HepG2 (cell line): Measurements from ENCODE around the gene GOT2. TPM values are rescaled to one million over a fixed set of nuclear protein-coding genes. Genes with fewer than 3 reads are reported as not detected.

ENCODE experiments used
- ATAC-seq: fragments of 200-7000 bp; cut with Tn5 transposase; 3 replicates; pipeline ENCODE4 v1.9.1; 2020; ENCODE audit warnings: mild to moderate bottlenecking, moderate library complexity
- BruUV-seq: library from RNA; stranded (reverse); fragments of 400-500 nt; replicated peaks from 2 replicates; lab custom pipeline; 2021; lab: Mats Ljungman, UMichigan
- CTCF ChIA-PET: fragments of 300-600 bp; formaldehyde crosslinking; extraction: SDS; loops from one replicate; lab custom pipeline; 2021; ENCODE audit warnings: low total read pairs, inconsistent platforms, low intra/inter-chr PET ratio; lab: Yijun Ruan, JAX
- POLR2A ChIA-PET: fragments of 350-600 bp; sonication (Branson Sonifier 250); formaldehyde crosslinking; loops from one replicate; lab custom pipeline; 2020; ENCODE audit warnings: antibody characterized with exemption, inconsistent platforms; lab: Yijun Ruan, JAX
- DNase-seq: peaks from one replicate; pipeline ENCODE4 v3.0.0-alpha.2; 2015; ENCODE audit warnings: low spot score
- FAIRE-seq: peaks from 3 replicates; lab custom pipeline; 2011; peaks lifted over from hg19 to GRCh38; lab: Jason Lieb, UNC
- H2AFZ ChIP-seq: one replicate; pipeline ENCODE4 v1.6.1; 2011; ENCODE audit warnings: low read length, inconsistent platforms
- H3K27ac ChIP-seq: fragments of 300-600 bp; 3 replicates; pipeline ENCODE4 v1.8.0; 2011; ENCODE audit warnings: mixed run types, mild to moderate bottlenecking, mixed read lengths, low read length, inconsistent platforms; ENCODE audit not compliant: insufficient read depth; ENCODE audit errors: extremely low read length
- H3K27me3 ChIP-seq, 2 experiments: fragments of 200-600 bp in 1 of 2; 2 replicates in 1 of 2; 3 replicates in 1 of 2; pipeline versions ENCODE4 v1.6.0 to v1.8.0; 2011; ENCODE audit warnings: low read length in 2 of 2, mild to moderate bottlenecking in 2 of 2, moderate library complexity in 2 of 2, inconsistent platforms in 1 of 2; ENCODE audit not compliant: insufficient read depth in 2 of 2, control insufficient read depth in 1 of 2
- H3K36me3 ChIP-seq, 2 experiments: fragments of 200-600 bp in 1 of 2; replicated peaks in 1 of 2; 2 replicates in 1 of 2; 3 replicates in 1 of 2; pipeline versions ENCODE4 v1.5.1 to v1.8.0; 2011; ENCODE audit warnings: low read length in 2 of 2, inconsistent platforms in 1 of 2; ENCODE audit not compliant: insufficient read depth in 2 of 2, control insufficient read depth in 1 of 2
- H3K4me1 ChIP-seq: 2 replicates; pipeline ENCODE4 v1.5.1; 2012; ENCODE audit warnings: low read length, inconsistent platforms; ENCODE audit not compliant: insufficient read depth
- H3K4me2 ChIP-seq: 2 replicates; pipeline ENCODE4 v1.6.0; 2011; ENCODE audit warnings: low read depth, low read length, inconsistent platforms
- H3K4me3 ChIP-seq, 3 experiments: fragments of 200-600 bp in 1 of 3; sonication (generic), shearing (Covaris generic) in 1 of 3; replicated peaks in 1 of 3; 2 replicates each; pipeline ENCODE4 v1.5.1; 2011 to 2016; ENCODE audit warnings: low read length in 3 of 3, inconsistent platforms in 2 of 3, low read depth in 2 of 3, mild to moderate bottlenecking in 2 of 3, control low read depth in 1 of 3, mixed read lengths in 1 of 3; ENCODE audit not compliant: insufficient read depth in 1 of 3
- H3K79me2 ChIP-seq: one replicate; pipeline ENCODE4 v1.6.1; 2011; ENCODE audit warnings: low read length, inconsistent platforms; ENCODE audit not compliant: insufficient read depth
- H3K9ac ChIP-seq: 2 replicates; pipeline ENCODE4 v1.6.0; 2011; ENCODE audit warnings: mild to moderate bottlenecking, low read depth, low read length, inconsistent platforms; ENCODE audit not compliant: insufficient read depth
- H3K9me3 ChIP-seq: 2 replicates; pipeline ENCODE4 v1.5.1; 2012; ENCODE audit warnings: mild to moderate bottlenecking, low read length
- H4K20me1 ChIP-seq: 2 replicates; pipeline ENCODE4 v1.6.0; 2011; ENCODE audit warnings: inconsistent platforms, mild to moderate bottlenecking, low read length, moderate library complexity; ENCODE audit not compliant: insufficient read depth
- CBFB ChIP-seq: sonication (generic); formaldehyde crosslinking; IDR thresholded peaks from 2 replicates; pipeline ENCODE4 v1.4.0; 2020; ENCODE audit warnings: missing genetic modification reagents
- IKZF4 ChIP-seq: sonication (generic); formaldehyde crosslinking; IDR thresholded peaks from 2 replicates; pipeline ENCODE4 v1.5.1; 2020; ENCODE audit warnings: borderline replicate concordance, mild to moderate bottlenecking, low read depth, missing genetic modification reagents; ENCODE audit errors: not compliant biosample characterization
- NR2F2 ChIP-seq: IDR thresholded peaks from 2 replicates; pipeline ENCODE4 v1.6.1; 2012; ENCODE audit warnings: low read depth, inconsistent platforms, borderline replicate concordance
- PBX2 ChIP-seq: IDR thresholded peaks from 2 replicates; pipeline ENCODE4 v1.6.1; 2016; ENCODE audit warnings: control low read depth
- SP5 ChIP-seq: IDR thresholded peaks from 2 replicates; pipeline ENCODE4 v1.6.1; 2016; ENCODE audit warnings: low read depth, borderline replicate concordance
- ZBTB37 ChIP-seq: sonication (generic); formaldehyde crosslinking; IDR thresholded peaks from 2 replicates; pipeline ENCODE4 v1.4.0; 2020; ENCODE audit warnings: mild to moderate bottlenecking, missing genetic modification reagents
- ZIK1 ChIP-seq: sonication (generic); formaldehyde crosslinking; IDR thresholded peaks from 2 replicates; pipeline ENCODE4 v1.5.0; 2020; ENCODE audit warnings: mild to moderate bottlenecking, low read depth, missing genetic modification reagents, borderline replicate concordance
- ZNF205 ChIP-seq: IDR thresholded peaks from 2 replicates; pipeline ENCODE4 v1.6.1; 2018; ENCODE audit warnings: missing biosample characterization, missing genetic modification reagents
- ZNF235 ChIP-seq: sonication (generic); formaldehyde crosslinking; IDR thresholded peaks from 2 replicates; pipeline ENCODE4 v1.8.1; 2023; ENCODE audit warnings: mild to moderate bottlenecking, missing genetic modification reagents, borderline replicate concordance
- ZNF331 ChIP-seq: sonication (generic); formaldehyde crosslinking; IDR thresholded peaks from 2 replicates; pipeline ENCODE4 v1.4.0; 2020; ENCODE audit warnings: missing genetic modification reagents
- ZNF446 ChIP-seq: sonication (generic); formaldehyde crosslinking; IDR thresholded peaks from 2 replicates; pipeline ENCODE4 v1.5.0; 2020; ENCODE audit warnings: mild to moderate bottlenecking, missing genetic modification reagents
- ZNF468 ChIP-seq: sonication (generic); formaldehyde crosslinking; IDR thresholded peaks from 2 replicates; pipeline ENCODE4 v1.8.0; 2022; ENCODE audit warnings: mild to moderate bottlenecking, moderate library complexity, missing genetic modification reagents
- ZNF670 ChIP-seq: sonication (generic); formaldehyde crosslinking; IDR thresholded peaks from 2 replicates; pipeline ENCODE4 v1.8.0; 2022; ENCODE audit warnings: mild to moderate bottlenecking, missing genetic modification reagents, borderline replicate concordance
- ZNF883 ChIP-seq: sonication (generic); formaldehyde crosslinking; IDR thresholded peaks from 2 replicates; pipeline ENCODE4 v1.5.1; 2020; ENCODE audit warnings: mild to moderate bottlenecking, missing genetic modification reagents; ENCODE audit errors: not compliant biosample characterization
- WGBS: methylation state at CpG from one replicate; pipeline ENCODE4 v1.1.6; 2017; ENCODE audit warnings: low lambda C conversion rate; 5-methylcytosine and 5-hydroxymethylcytosine counted together
- in situ Hi-C: cut with HindIII; loops from 2 replicates; pipeline ENCODE4 v1.10.0; 2017; ENCODE audit warnings: low pct_unique_long_range_greater_than_20kb; ENCODE audit not compliant: extremely low pct_ligation_motif_present
- intact Hi-C: fragments of 100-400 bp; cut with micrococcal nuclease; formaldehyde crosslinking; loops from one replicate; pipeline ENCODE4 v1.10.0; 2022; ENCODE audit not compliant: unreplicated experiment
- polyA plus RNA-seq, 8 experiments: library from polyadenylated mRNA; depleted of rRNA in 3 of 8; stranded (reverse) in 7 of 8; unstranded in 1 of 8; fragments of >200 nt; fragmentation: Illumina TruSeq in 4 of 8; extraction: Trizol in 4 of 8; gene quantifications; 2 replicates each; pipeline versions ENCODE4 v1.2.1 to v1.2.3, GENCODE V29; 2011 to 2016; ENCODE audit warnings: low read depth in 4 of 8, missing spikeins in 1 of 8, mixed read lengths in 1 of 8; ENCODE audit not compliant: insufficient read depth in 1 of 8
- total RNA-seq, 5 experiments: library from RNA; depleted of rRNA; stranded (reverse); fragments of >200 nt; fragmentation: Illumina TruSeq; extraction: Trizol; gene quantifications; 2 replicates each; pipeline ENCODE4 v1.2.3, GENCODE V29; 2016; ENCODE audit warnings: low read depth in 1 of 5
- TF ChIP-seq, protein P1 (sequence below): sonication (generic); formaldehyde crosslinking; IDR thresholded peaks from 2 replicates; pipeline ENCODE4 v1.4.0; 2020; ENCODE audit warnings: mild to moderate bottlenecking, low read depth, missing genetic modification reagents

GOT2 gene
- total and polyA plus RNA-seq, 2 of the 13 experiments (the other 11 are each of a cell fraction or from before 2014, with no cell fraction given) = 32.6 to 121 TPM

- DNase-seq (no peak), FAIRE-seq (no peak), ATAC-seq (no peak)
- in situ Hi-C loops (no loop called here), intact Hi-C loops (no loop called here)
- POLR2A ChIA-PET = interaction anchor here (1.5 kb wide), 1 partner anchor 25 kb away, joined by 4 read pairs; the partner anchor contains the start of gene SLC38A7
- no peak overlapping the region for H3K4me2 ChIP-seq
- H3K4me3 ChIP-seq = no peak overlapping the region
- no peaks in the 10 kb centered on the region for H4K20me1 ChIP-seq
- H3K27me3 ChIP-seq = no peaks in the 10 kb centered on the region
- no peak overlapping the region for H2AFZ ChIP-seq
- H3K9ac ChIP-seq = no peak overlapping the region
- TF ChIP-seq IKZF4 (CRISPR knock-in tag) = no peak
- no peak for TF ChIP-seq ZBTB37 (CRISPR knock-in tag)
- TF ChIP-seq ZNF331 (CRISPR knock-in tag) = no peak
- no peak for TF ChIP-seq CBFB (CRISPR knock-in tag)
- no peak for TF ChIP-seq ZIK1 (CRISPR knock-in tag)
- no peak for TF ChIP-seq ZNF883 (CRISPR knock-in tag)
- TF ChIP-seq ZNF235 (CRISPR knock-in tag) = no peak
- TF ChIP-seq ZNF446 (CRISPR knock-in tag) = no peak
- TF ChIP-seq PBX2 (CRISPR knock-in tag) = no peak
- no peak for TF ChIP-seq NR2F2
- TF ChIP-seq, protein P1, sequence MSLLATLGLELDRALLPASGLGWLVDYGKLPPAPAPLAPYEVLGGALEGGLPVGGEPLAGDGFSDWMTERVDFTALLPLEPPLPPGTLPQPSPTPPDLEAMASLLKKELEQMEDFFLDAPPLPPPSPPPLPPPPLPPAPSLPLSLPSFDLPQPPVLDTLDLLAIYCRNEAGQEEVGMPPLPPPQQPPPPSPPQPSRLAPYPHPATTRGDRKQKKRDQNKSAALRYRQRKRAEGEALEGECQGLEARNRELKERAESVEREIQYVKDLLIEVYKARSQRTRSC (CRISPR knock-in tag) = no peak
- TF ChIP-seq SP5 (CRISPR knock-in tag) = no peak
- TF ChIP-seq ZNF205 = no peak
- TF ChIP-seq ZNF670 (CRISPR knock-in tag) = no peak
- TF ChIP-seq ZNF468 (CRISPR knock-in tag) = no peak
- TF ChIP-seq, all 625 proteins: peak for 0
- Histone ChIP-seq H3K4me1 (peaks cover 7% of the 10 kb centered on the region), H3K79me2 (no peaks in the 10 kb centered on the region), H3K36me3 (peaks cover 10 to 51% of the 10 kb centered on the region in 2 experiments; a peak in 4 of 5 replicates), H3K9me3 (no peaks in the 10 kb centered on the region), H3K27ac (no peak overlapping the region)
- CTCF ChIA-PET = no interaction called here
- BruUV-seq = no TSS peak
- WGBS = 96% methylated on average over 7 of the region's 7 CpGs
Measured at GRCh38 chr16:58709333-58709732, 24.8 kb downstream of the GOT2 start.
